Measurements from ENCODE around the gene CMKLR1. TPM values are rescaled to one million over a fixed set of nuclear protein-coding genes. Genes with fewer than 3 reads are reported as not detected.

Gene CMKLR1
- total RNA-seq, 4 donors from 2014 or later = 1.1 to 7.5 (median 3.7) TPM

DNA sequence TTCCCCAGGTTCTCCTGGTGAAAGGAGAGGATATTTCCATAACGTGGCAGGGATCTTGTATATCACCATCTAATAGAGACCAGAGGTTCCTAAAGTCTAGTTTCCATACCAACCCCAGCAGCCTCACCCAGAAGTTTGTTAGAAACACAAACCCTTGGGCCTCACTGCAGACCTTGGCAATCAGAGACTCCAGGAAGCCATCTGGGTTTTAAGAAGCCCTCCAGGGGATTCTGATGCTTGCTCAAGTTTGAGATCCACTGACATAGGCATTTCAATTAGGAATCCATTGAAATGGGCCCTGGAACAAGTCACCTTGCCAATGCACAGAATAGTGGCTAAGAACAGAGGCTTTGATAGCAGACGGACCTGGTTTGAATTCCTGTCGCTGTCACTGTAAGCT lies 2.2 kb upstream of the CMKLR1 start:
- DNase-seq (ENCODE audit: low spot score in 2 of 2) = no peak
- 56 to 79% methylated on average over 3 of the region's 3 CpGs for WGBS, 2 donors
- intact Hi-C loops (cut with DNase I; ENCODE audit: low total_unique reads) = no loop called here
- no peak overlapping the region for H3K4me3 ChIP-seq (ENCODE audit: low read depth, poor library complexity, severe bottlenecking)
- TF ChIP-seq, protein P1, sequence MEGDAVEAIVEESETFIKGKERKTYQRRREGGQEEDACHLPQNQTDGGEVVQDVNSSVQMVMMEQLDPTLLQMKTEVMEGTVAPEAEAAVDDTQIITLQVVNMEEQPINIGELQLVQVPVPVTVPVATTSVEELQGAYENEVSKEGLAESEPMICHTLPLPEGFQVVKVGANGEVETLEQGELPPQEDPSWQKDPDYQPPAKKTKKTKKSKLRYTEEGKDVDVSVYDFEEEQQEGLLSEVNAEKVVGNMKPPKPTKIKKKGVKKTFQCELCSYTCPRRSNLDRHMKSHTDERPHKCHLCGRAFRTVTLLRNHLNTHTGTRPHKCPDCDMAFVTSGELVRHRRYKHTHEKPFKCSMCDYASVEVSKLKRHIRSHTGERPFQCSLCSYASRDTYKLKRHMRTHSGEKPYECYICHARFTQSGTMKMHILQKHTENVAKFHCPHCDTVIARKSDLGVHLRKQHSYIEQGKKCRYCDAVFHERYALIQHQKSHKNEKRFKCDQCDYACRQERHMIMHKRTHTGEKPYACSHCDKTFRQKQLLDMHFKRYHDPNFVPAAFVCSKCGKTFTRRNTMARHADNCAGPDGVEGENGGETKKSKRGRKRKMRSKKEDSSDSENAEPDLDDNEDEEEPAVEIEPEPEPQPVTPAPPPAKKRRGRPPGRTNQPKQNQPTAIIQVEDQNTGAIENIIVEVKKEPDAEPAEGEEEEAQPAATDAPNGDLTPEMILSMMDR (IDR thresholded peaks at IDR 0.05) = no peak
- TF ChIP-seq POLR2A (IDR thresholded peaks at IDR 0.05) = no peak

DNA sequence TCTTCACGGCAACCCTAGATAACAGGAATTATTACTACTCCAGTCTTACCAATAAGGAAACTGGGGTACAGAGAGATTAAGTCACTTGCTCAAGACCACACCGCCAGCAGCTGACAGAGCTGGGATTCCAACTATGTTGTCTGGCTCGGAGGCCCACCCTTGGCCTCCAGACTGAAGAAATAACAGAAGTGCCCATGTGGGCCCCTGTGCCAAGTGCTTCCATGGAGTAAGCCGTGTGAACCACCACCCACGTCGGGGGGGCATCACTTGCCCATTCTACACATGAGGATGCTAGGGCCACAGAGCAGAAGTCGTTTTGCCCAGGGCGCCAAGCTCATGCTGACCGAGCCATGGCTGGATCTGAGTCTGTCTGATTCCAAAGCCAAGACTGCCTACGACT lies 926 bp upstream of the CMKLR1 start:
- intact Hi-C loops (cut with DNase I; ENCODE audit: low total_unique reads) = no loop called here
- 55 to 74% methylated on average over 10 of the region's 10 CpGs for WGBS, 2 donors
- TF ChIP-seq, protein P1 (IDR thresholded peaks at IDR 0.05) = no peak
- no peak for TF ChIP-seq POLR2A (IDR thresholded peaks at IDR 0.05)
- no peak for DNase-seq (ENCODE audit: low spot score in 2 of 2)
- H3K4me3 ChIP-seq (ENCODE audit: low read depth, poor library complexity, severe bottlenecking) = no peak overlapping the region

GRCh38 chr12:108337235-108338223 lies 1.6 kb downstream of the CMKLR1 start:
- TF ChIP-seq POLR2A (IDR thresholded peaks at IDR 0.05) = no peak
- TF ChIP-seq, protein P1 (IDR thresholded peaks at IDR 0.05) = no peak
- intact Hi-C loops (cut with DNase I; ENCODE audit: low total_unique reads) = no loop called here
- WGBS, 2 donors = 65 to 69% methylated on average over 9 of the region's 9 CpGs
- DNase-seq (ENCODE audit: low spot score in 2 of 2) = no peak
- H3K4me3 ChIP-seq (ENCODE audit: low read depth, poor library complexity, severe bottlenecking) = no peak overlapping the region

- 72 to 81% methylated on average over 4 of the region's 4 CpGs for WGBS, 2 donors
- no peak overlapping the region for H3K4me3 ChIP-seq (ENCODE audit: low read depth, poor library complexity, severe bottlenecking)
- intact Hi-C loops (cut with DNase I; ENCODE audit: low total_unique reads) = no loop called here
- no peak for TF ChIP-seq POLR2A (IDR thresholded peaks at IDR 0.05)
- TF ChIP-seq, protein P1 (IDR thresholded peaks at IDR 0.05) = no peak
- no peak for DNase-seq (ENCODE audit: low spot score in 2 of 2)
Observed at GRCh38 chr12:108335349-108336119, 3.6 kb downstream of the CMKLR1 start.

- 69% methylated on average over 10 of the region's 10 CpGs for WGBS, 2 donors
- no peak for DNase-seq (ENCODE audit: low spot score in 2 of 2)
- TF ChIP-seq, protein P1 (IDR thresholded peaks at IDR 0.05) = no peak
- no peak for TF ChIP-seq POLR2A (IDR thresholded peaks at IDR 0.05)
- H3K4me3 ChIP-seq (ENCODE audit: low read depth, poor library complexity, severe bottlenecking) = no peak overlapping the region
- intact Hi-C loops (cut with DNase I; ENCODE audit: low total_unique reads) = no loop called here
Observed at GRCh38 chr12:108333898-108334699, 5.0 kb downstream of the CMKLR1 start.

Measured in lower leg skin (tissue), 4 donors.